K562 (cell line): ENCODE data around the gene ARID3A. TPM values are rescaled to one million over a fixed set of nuclear protein-coding genes. Genes with fewer than 3 reads are reported as not detected.

ENCODE experiments used
- ATAC-seq: fragments of 200-7000 bp; cut with Tn5 transposase; 3 replicates; pipeline ENCODE4 v1.9.1; 2020; ENCODE audit warnings: moderate library complexity
- BruUV-seq: library from RNA; stranded (reverse); fragments of 400-500 nt; replicated peaks from 2 replicates; lab custom pipeline; 2021; lab: Mats Ljungman, UMichigan
- CTCF ChIA-PET: fragments of 300-600 bp; formaldehyde crosslinking; extraction: SDS; loops from one replicate; lab custom pipeline; 2021; ENCODE audit warnings: low intra/inter-chr PET ratio; lab: Yijun Ruan, JAX
- POLR2A ChIA-PET: fragments of 300-600, 350-650 bp; sonication (Branson Sonifier 250); formaldehyde crosslinking; extraction: SDS; loops from one replicate; lab custom pipeline; 2021; ENCODE audit warnings: antibody characterized with exemption, inconsistent platforms; lab: Yijun Ruan, JAX
- DNase-seq, 4 experiments: peaks; one replicate each; pipeline versions ENCODE4 v3.0.0 to v3.0.0-alpha.2; 2011 to 2018; ENCODE audit warnings: low spot score in 3 of 4, mixed read lengths in 3 of 4; ENCODE audit errors: extremely low read depth in 1 of 4
- FAIRE-seq: peaks from 2 replicates; lab custom pipeline; 2011; peaks lifted over from hg19 to GRCh38; lab: Jason Lieb, UNC
- H2AFZ ChIP-seq: 2 replicates; pipeline ENCODE4 v1.6.0; 2011; ENCODE audit warnings: low read depth, low read length, control low read depth, inconsistent platforms
- H3K27ac ChIP-seq: fragments of 200-600 bp; 3 replicates; pipeline ENCODE4 v1.8.0; 2011; ENCODE audit warnings: low read depth, mild to moderate bottlenecking, control low read depth, inconsistent platforms, low read length, moderate library complexity, mixed read lengths; ENCODE audit errors: extremely low read depth
- H3K27me3 ChIP-seq, 2 experiments: fragments of 300-600 bp in 1 of 2; 2 replicates in 1 of 2; 3 replicates in 1 of 2; pipeline versions ENCODE4 v1.6.0 to v1.8.0; 2011; ENCODE audit warnings: inconsistent platforms in 2 of 2, low read length in 2 of 2, mild to moderate bottlenecking in 1 of 2, mixed read lengths in 1 of 2, moderate library complexity in 1 of 2; ENCODE audit not compliant: control insufficient read depth in 2 of 2, insufficient read depth in 2 of 2
- H3K36me3 ChIP-seq: fragments of 300-600 bp; 3 replicates; pipeline ENCODE4 v1.8.0; 2011; ENCODE audit warnings: mild to moderate bottlenecking, low read length, inconsistent platforms; ENCODE audit not compliant: control insufficient read depth, insufficient read depth
- H3K4me1 ChIP-seq, 2 experiments: fragments of 200-600 bp in 1 of 2; replicated peaks in 1 of 2; 2 replicates in 1 of 2; 3 replicates in 1 of 2; pipeline versions ENCODE4 v1.5.1 to v1.8.0; 2011; ENCODE audit warnings: inconsistent platforms in 2 of 2, low read length in 2 of 2, mild to moderate bottlenecking in 1 of 2, mixed read lengths in 1 of 2, moderate library complexity in 1 of 2; ENCODE audit not compliant: control insufficient read depth in 2 of 2, insufficient read depth in 2 of 2
- H3K4me2 ChIP-seq: 2 replicates; pipeline ENCODE4 v1.6.1; 2011; ENCODE audit warnings: low read length, control low read depth, inconsistent platforms, mixed read lengths; ENCODE audit not compliant: insufficient read depth
- H3K4me3 ChIP-seq: fragments of 200-600 bp; sonication (generic), shearing (Covaris generic); 2 replicates; pipeline ENCODE4 v1.5.1; 2016; ENCODE audit warnings: control low read depth, inconsistent platforms
- H3K79me2 ChIP-seq: fragments of 200-600 bp; 3 replicates; pipeline ENCODE4 v1.8.0; 2011; ENCODE audit warnings: low read length, inconsistent platforms; ENCODE audit not compliant: control insufficient read depth, insufficient read depth
- H3K9ac ChIP-seq, 2 experiments: 2 replicates each; pipeline versions ENCODE4 v1.6.0 to v1.6.1; 2011; ENCODE audit warnings: low read depth in 2 of 2, low read length in 2 of 2, control low read depth in 1 of 2, inconsistent platforms in 1 of 2, mild to moderate bottlenecking in 1 of 2, mixed read lengths in 1 of 2; ENCODE audit not compliant: insufficient read depth in 1 of 2
- H3K9me1 ChIP-seq: one replicate; pipeline ENCODE4 v1.6.0; 2011; ENCODE audit warnings: inconsistent platforms, mild to moderate bottlenecking, low read length, moderate library complexity; ENCODE audit not compliant: control insufficient read depth, insufficient read depth
- H3K9me3 ChIP-seq: replicated peaks from 2 replicates; pipeline ENCODE4 v1.5.1; 2011; ENCODE audit warnings: low read depth, low read length, inconsistent platforms; ENCODE audit not compliant: control insufficient read depth, insufficient read depth
- H4K20me1 ChIP-seq: replicated peaks from 2 replicates; pipeline ENCODE4 v1.6.1; 2011; ENCODE audit warnings: low read length, inconsistent platforms, mixed read lengths; ENCODE audit not compliant: control insufficient read depth, insufficient read depth
- HNRNPL ChIP-seq: fragments of 200-400 bp; formaldehyde crosslinking; IDR thresholded peaks from 2 replicates; pipeline ENCODE4 v1.6.1; 2017; ENCODE audit warnings: low read depth, mild to moderate bottlenecking, low read length
- ILF3 ChIP-seq: fragments of 450-650 bp; IDR thresholded peaks from 2 replicates; pipeline ENCODE4 v1.6.1; 2018; ENCODE audit warnings: antibody characterized with exemption, mild to moderate bottlenecking, moderate library complexity, borderline replicate concordance
- POLR2G ChIP-seq: fragments of 200-400 bp; formaldehyde crosslinking; IDR thresholded peaks from 2 replicates; pipeline ENCODE4 v1.6.1; 2017; ENCODE audit warnings: low read depth, mild to moderate bottlenecking, antibody characterized with exemption, low read length, moderate library complexity
- TARDBP ChIP-seq: fragments of 450-650 bp; IDR thresholded peaks from 2 replicates; pipeline ENCODE4 v1.6.1; 2016
- ZBTB17 ChIP-seq: fragments of 450-650 bp; formaldehyde crosslinking; IDR thresholded peaks from 2 replicates; pipeline ENCODE4 v1.4.0; 2020; ENCODE audit warnings: mild to moderate bottlenecking
- ZBTB33 ChIP-seq: sonication (generic); formaldehyde crosslinking; IDR thresholded peaks from 2 replicates; pipeline ENCODE4 v1.8.1; 2023; ENCODE audit warnings: mild to moderate bottlenecking, missing genetic modification reagents
- ZNF347 ChIP-seq: fragments of 450-650 bp; formaldehyde crosslinking; IDR thresholded peaks from 2 replicates; pipeline ENCODE4 v1.4.0; 2020; ENCODE audit warnings: low read depth, mild to moderate bottlenecking, moderate library complexity
- ZNF76 ChIP-seq: fragments of 250-450 bp; sonication (Bioruptor Pico); IDR thresholded peaks from 2 replicates; pipeline ENCODE4 v1.4.0; 2020; ENCODE audit warnings: mild to moderate bottlenecking, moderate library complexity, borderline replicate concordance
- WGBS: fragments of 100-300 bp; shearing (Covaris generic); methylation state at CpG from one replicate; pipeline ENCODE4 v1.1.6; 2016; ENCODE audit warnings: low coverage, mixed read lengths; ENCODE audit not compliant: insufficient coverage; ENCODE audit errors: missing lambda C conversion rate; 5-methylcytosine and 5-hydroxymethylcytosine counted together
- in situ Hi-C: fragments of 300-500 bp; cut with MboI; formaldehyde crosslinking; loops from 4 replicates; pipeline ENCODE4 v1.15.0; 2018; ENCODE audit warnings: inconsistent platforms, mixed read lengths
- intact Hi-C: fragments of 100-400 bp; cut with micrococcal nuclease; formaldehyde crosslinking; loops from 2 replicates; pipeline ENCODE4 v1.14.2; 2022
- polyA plus RNA-seq, 8 experiments: library from polyadenylated mRNA; depleted of rRNA in 4 of 8; stranded (reverse) in 5 of 8; unstranded in 3 of 8; fragments of >200 nt; fragmentation: Nextera tagmentation in 2 of 8; fragmentation: Illumina TruSeq in 1 of 8; extraction: Ambion mirVana in 2 of 8; extraction: Trizol in 1 of 8; gene quantifications; 2 replicates each; pipeline versions ENCODE4 v1.2.1 to v1.2.3, GENCODE V29; 2011 to 2014; ENCODE audit warnings: inconsistent platforms in 1 of 8, missing spikeins in 1 of 8
- total RNA-seq, 7 experiments: library from RNA; depleted of rRNA in 6 of 7; stranded (reverse); fragments of >200 nt in 6 of 7; fragmentation: Illumina TruSeq in 2 of 7; extraction: Trizol in 2 of 7; gene quantifications; 2 replicates each; pipeline versions ENCODE4 v1.2.1 to v1.2.3, GENCODE V29; 2011 to 2021; ENCODE audit warnings: low replicate concordance in 1 of 7

The ARID3A gene
- total and polyA plus RNA-seq, 9 of the 15 experiments (the other 6 are each of a cell fraction or from before 2014, with no cell fraction given), result 1.4 to 118 (median 31.2) TPM

- Histone ChIP-seq H3K9ac (no peak overlapping the region; a peak in 1 of 4 replicates), H3K36me3 (no peaks in the 10 kb centered on the region), H3K4me1 (peaks cover 2 to 72% of the 10 kb centered on the region in 2 experiments; a peak in 4 of 5 replicates), H4K20me1 (no peaks in the 10 kb centered on the region), H3K9me3 (no peaks in the 10 kb centered on the region), H3K27me3 (no peaks in the 10 kb centered on the region), H3K9me1 (no peaks in the 10 kb centered on the region), H3K27ac (no peak overlapping the region), H3K4me3 (no peak overlapping the region), H2AFZ (no peak overlapping the region), H3K79me2 (no peaks in the 10 kb centered on the region), H3K4me2 (no peak overlapping the region)
- ChIA-PET POLR2A (interaction anchor here (0.7 to 2.1 kb wide), 3 partner anchors 11 to 27 kb away, joined by 3 to 6 read pairs (median 5); partner anchors contain the start of gene CNN2), CTCF (interaction anchor here (1.2 kb wide), 1 partner anchor 81 kb away, joined by 4 read pairs; no protein-coding TSS in a partner anchor)
- 39% methylated on average over 23 of the region's 37 CpGs for WGBS
- intact Hi-C loops, result no loop called here
- TF ChIP-seq HNRNPL, result peak; percentile 94
- TF ChIP-seq ZBTB17, result no peak
- no peak for TF ChIP-seq TARDBP
- TF ChIP-seq ZBTB33 (CRISPR knock-in tag), result peak; percentile 55; the same call in 1 of the 2 replicates
- TF ChIP-seq ILF3, result no peak
- TF ChIP-seq ZNF76 (CRISPR knock-in tag), result no peak
- peak; percentile 61 for TF ChIP-seq POLR2G
- TF ChIP-seq ZNF347 (CRISPR knock-in tag), result no peak
- FAIRE-seq (no peak), DNase-seq (no peak), ATAC-seq (no peak)
- BruUV-seq, result no TSS peak
- in situ Hi-C loops, result no loop called here
Observed at GRCh38 chr19:1003283-1003682, 77.4 kb downstream of the ARID3A start.
